Measurements from ENCODE around the gene RAMAC.
"Not testable (repeated sequence)": the region's sequence is repeated elsewhere in the genome, so short reads cannot be mapped to it uniquely, and the experiment has no call there.

Gene RAMAC

DNA sequence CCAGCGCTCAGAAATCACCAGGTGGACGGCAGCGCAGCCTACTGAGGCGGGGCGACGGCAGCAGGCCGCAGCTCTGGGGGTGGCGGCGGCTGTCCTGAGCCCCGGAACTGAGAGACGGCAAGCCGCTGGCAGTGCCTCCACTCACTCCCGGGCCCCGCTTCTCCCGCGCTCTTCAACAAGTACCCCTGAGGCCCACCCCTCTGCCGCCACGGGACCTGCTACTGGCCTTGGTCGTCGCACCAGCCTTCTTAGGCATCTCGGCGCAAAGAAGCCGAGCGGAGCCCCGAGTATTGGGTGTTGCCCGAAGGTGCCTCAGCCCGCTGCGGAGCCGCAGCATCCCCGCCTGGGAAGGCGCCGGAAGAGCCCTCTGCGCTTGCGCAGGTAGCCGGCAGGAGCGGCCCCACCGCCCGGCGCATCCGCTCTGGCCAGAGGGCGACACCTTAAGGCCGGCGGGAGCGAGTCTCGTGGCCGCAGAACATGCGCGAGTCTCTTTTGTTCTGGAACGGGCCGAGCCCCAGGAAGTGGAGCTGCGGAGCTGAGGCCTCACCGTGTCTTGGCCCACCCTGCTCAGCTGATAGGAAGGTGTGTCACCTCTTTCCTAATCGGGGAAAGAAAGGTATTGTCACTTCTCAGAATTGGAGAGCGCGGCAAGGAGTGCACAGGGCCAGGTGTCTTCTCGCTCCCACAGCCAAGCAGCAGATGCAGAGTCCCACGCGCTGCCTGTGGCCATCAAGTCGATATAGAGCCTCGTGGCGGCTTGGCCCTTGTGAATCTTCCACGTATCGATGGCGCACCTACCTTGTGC is 25.5 kb downstream of the RAMAC start, which contains the start of gene C15orf40:
Gene C15orf40 (minus strand): TSS at position 369 of the 805 bp plus-strand sequence. CDS start 32 bp downstream, at position 337.
- H3K9me3 ChIP-seq (ENCODE audit: control insufficient read depth in 5 of 5, low read length in 5 of 5) = no peaks in the 10 kb centered on the region
- H3K27me3 ChIP-seq (ENCODE audit: control insufficient read depth in 5 of 5, insufficient read depth in 4 of 5, low read length in 5 of 5) = no peaks in the 10 kb centered on the region
- H3K36me3 ChIP-seq (ENCODE audit: control insufficient read depth in 5 of 5, insufficient read depth in 5 of 5, low read length in 5 of 5) = peaks cover 11 to 32% (median 16%) of the 10 kb centered on the region in 5 donors
- peak within 1 kb of the TSS; percentile 91 to 99 (median 99) for H3K4me3 ChIP-seq (ENCODE audit: low read depth in 1 of 5, low read length in 5 of 5)
- H3K27ac ChIP-seq (ENCODE audit: low read depth, low read length) = peak within 1 kb of the TSS; percentile 87
- peak within 1 kb of the TSS; percentile 64 to 98 (median 92) for H3K9ac ChIP-seq (ENCODE audit: low read length in 5 of 5)
- H3K4me1 ChIP-seq (ENCODE audit: control insufficient read depth in 5 of 5, insufficient read depth in 5 of 5, low read length in 5 of 5) = peaks cover 10 to 26% (median 21%) of the 10 kb centered on the region in 5 donors

DNA sequence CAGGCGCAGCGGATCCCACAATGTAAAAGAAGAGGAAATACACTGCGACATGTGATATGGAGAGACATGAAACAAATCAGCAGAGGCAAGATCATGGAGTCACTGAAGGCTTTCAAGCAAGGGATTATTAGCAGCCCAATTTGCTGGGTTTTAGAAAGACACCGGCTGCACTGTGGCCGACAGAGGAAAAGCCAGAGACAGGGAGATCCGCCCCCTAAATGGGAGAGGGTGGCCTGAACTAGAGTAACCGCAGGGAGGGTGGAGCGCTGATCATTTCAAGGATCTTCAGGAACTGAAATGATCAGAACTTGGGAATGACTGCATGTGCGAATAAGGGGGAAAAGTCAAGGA is 26.0 kb downstream of the RAMAC start:
- Histone ChIP-seq H3K27ac (ENCODE audit: low read depth, low read length) (peak overlapping the region; percentile 87), H3K36me3 (ENCODE audit: control insufficient read depth in 5 of 5, insufficient read depth in 5 of 5, low read length in 5 of 5) (peaks cover 11 to 31% (median 15%) of the 10 kb centered on the region in 5 donors), H3K4me3 (ENCODE audit: low read depth in 1 of 5, low read length in 5 of 5) (peak overlapping the region; percentile 71 to 99 (median 94)), H3K27me3 (ENCODE audit: control insufficient read depth in 5 of 5, insufficient read depth in 4 of 5, low read length in 5 of 5) (no peaks in the 10 kb centered on the region), H3K4me1 (ENCODE audit: control insufficient read depth in 5 of 5, insufficient read depth in 5 of 5, low read length in 5 of 5) (peaks cover 10 to 26% (median 21%) of the 10 kb centered on the region in 5 donors), H3K9ac (ENCODE audit: low read length in 5 of 5) (peak overlapping the region; percentile 58 to 98 (median 92)), H3K9me3 (ENCODE audit: control insufficient read depth in 5 of 5, low read length in 5 of 5) (no peaks in the 10 kb centered on the region)

DNA sequence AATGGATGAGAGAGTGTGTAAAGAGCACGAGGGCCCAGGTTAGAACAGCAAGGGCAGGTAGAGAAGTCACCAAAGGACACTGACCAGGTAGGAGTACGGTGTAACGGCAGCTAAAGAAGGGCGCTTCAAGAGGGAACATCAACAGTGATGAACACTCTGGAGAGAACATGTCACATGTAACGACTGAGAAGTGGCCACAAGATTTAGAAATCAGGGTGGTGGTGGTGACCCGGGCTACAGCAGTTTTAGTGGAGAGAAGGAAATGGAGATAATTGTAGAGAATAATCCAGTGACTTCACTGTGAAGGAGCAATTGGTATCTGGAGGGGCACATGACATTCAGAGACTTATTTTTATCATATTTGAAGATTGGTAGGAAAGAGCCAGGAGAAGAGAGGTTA is 26.6 kb downstream of the RAMAC start:
- no peak overlapping the region for H3K27ac ChIP-seq (ENCODE audit: low read depth, low read length)
- H3K9me3 ChIP-seq (ENCODE audit: control insufficient read depth in 5 of 5, low read length in 5 of 5) = no peaks in the 10 kb centered on the region
- no peaks in the 10 kb centered on the region for H3K27me3 ChIP-seq (ENCODE audit: control insufficient read depth in 5 of 5, insufficient read depth in 4 of 5, low read length in 5 of 5)
- peak overlapping the region in 3 of 5 donors; percentile 92 to 98 (median 97) for H3K9ac ChIP-seq (ENCODE audit: low read length in 5 of 5)
- peaks cover 10 to 26% (median 21%) of the 10 kb centered on the region in 5 donors for H3K4me1 ChIP-seq (ENCODE audit: control insufficient read depth in 5 of 5, insufficient read depth in 5 of 5, low read length in 5 of 5)
- peak overlapping the region in 2 of 5 donors; percentile 94 to 99 for H3K4me3 ChIP-seq (ENCODE audit: low read depth in 1 of 5, low read length in 5 of 5)
- H3K36me3 ChIP-seq (ENCODE audit: control insufficient read depth in 5 of 5, insufficient read depth in 5 of 5, low read length in 5 of 5) = peaks cover 12 to 31% (median 18%) of the 10 kb centered on the region in 5 donors

DNA sequence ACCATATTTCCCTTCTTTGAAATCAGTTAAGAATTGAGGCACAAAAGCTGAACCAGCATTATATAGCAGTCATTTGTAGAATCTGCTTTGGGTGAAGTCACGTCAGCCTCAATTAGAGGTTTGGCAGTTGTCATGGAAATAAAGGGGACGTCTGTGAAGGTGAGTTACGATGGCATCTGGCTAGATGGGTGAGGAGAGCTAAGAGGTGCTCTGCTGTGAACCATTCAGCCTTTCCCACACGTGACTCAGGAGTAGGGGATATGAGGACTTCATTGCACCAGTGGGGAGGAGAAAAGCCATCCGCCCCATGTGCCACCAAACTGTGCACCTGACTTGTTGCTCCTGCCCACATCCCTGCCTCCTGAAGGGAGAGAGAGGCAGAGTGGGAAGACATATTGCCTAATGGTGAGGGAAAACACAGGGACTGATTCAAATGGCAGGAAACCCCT is 28.2 kb downstream of the RAMAC start:
- Histone ChIP-seq H3K27ac (ENCODE audit: low read depth, low read length) (no peak overlapping the region), H3K9ac (ENCODE audit: low read length in 5 of 5) (no peak overlapping the region), H3K4me1 (ENCODE audit: control insufficient read depth in 5 of 5, insufficient read depth in 5 of 5, low read length in 5 of 5) (peaks cover 10 to 26% (median 21%) of the 10 kb centered on the region in 5 donors), H3K9me3 (ENCODE audit: control insufficient read depth in 5 of 5, low read length in 5 of 5) (no peaks in the 10 kb centered on the region), H3K27me3 (ENCODE audit: control insufficient read depth in 5 of 5, insufficient read depth in 4 of 5, low read length in 5 of 5) (no peaks in the 10 kb centered on the region), H3K4me3 (ENCODE audit: low read depth in 1 of 5, low read length in 5 of 5) (no peak overlapping the region), H3K36me3 (ENCODE audit: control insufficient read depth in 5 of 5, insufficient read depth in 5 of 5, low read length in 5 of 5) (peaks cover 11 to 30% (median 18%) of the 10 kb centered on the region in 5 donors)

DNA sequence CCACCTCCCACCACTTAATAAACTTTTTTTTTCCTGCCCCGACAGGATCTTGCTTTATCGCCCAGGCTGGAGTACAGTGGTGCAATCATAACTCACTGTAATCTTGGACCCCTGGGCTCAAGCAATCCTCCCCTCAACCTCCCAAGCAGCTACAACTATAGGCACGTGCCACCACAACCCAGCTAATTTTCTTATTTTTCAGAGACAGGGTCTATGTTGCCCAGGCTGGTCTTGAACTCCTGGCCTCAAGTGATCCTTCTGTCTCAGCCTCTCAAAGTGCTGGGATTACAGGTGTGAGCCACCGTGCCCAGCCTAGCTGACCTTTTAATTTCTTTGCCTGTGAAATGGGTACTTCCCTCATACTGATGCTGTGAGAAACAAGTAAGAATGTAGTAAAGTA is 29.4 kb downstream of the RAMAC start:
- H3K9ac ChIP-seq (ENCODE audit: low read length in 5 of 5) = no peak overlapping the region
- no peaks in the 10 kb centered on the region for H3K9me3 ChIP-seq (ENCODE audit: control insufficient read depth in 5 of 5, low read length in 5 of 5)
- no peaks in the 10 kb centered on the region for H3K27me3 ChIP-seq (ENCODE audit: control insufficient read depth in 5 of 5, insufficient read depth in 4 of 5, low read length in 5 of 5)
- no peak overlapping the region for H3K27ac ChIP-seq (ENCODE audit: low read depth, low read length)
- H3K4me3 ChIP-seq (ENCODE audit: low read depth in 1 of 5, low read length in 5 of 5) = no peak overlapping the region
- H3K36me3 ChIP-seq (ENCODE audit: control insufficient read depth in 5 of 5, insufficient read depth in 5 of 5, low read length in 5 of 5) = peaks cover 15 to 36% (median 26%) of the 10 kb centered on the region in 5 donors
- H3K4me1 ChIP-seq (ENCODE audit: control insufficient read depth in 5 of 5, insufficient read depth in 5 of 5, low read length in 5 of 5) = peaks cover 6 to 21% (median 17%) of the 10 kb centered on the region in 5 donors

DNA sequence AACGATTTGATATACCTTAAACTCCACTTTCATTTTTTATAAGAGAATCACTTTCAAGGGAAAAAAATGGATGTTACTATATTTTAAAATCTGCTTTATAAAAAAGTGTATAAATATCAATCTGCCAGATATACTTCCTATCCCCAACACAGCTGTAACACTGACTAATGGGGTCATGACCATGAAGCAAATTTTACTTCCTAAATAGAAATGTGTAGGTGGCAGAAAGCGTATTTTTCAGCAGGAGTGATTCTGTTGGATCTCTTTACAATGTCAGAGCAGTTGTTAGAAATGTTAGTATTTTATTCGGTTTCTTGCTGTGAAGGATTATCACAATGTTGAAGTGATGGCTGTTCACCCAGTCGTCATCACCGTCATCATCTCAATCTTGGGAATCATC is 30.9 kb downstream of the RAMAC start:
- peaks cover 18 to 39% (median 28%) of the 10 kb centered on the region in 5 donors for H3K36me3 ChIP-seq (ENCODE audit: control insufficient read depth in 5 of 5, insufficient read depth in 5 of 5, low read length in 5 of 5)
- no peak overlapping the region for H3K27ac ChIP-seq (ENCODE audit: low read depth, low read length)

DNA sequence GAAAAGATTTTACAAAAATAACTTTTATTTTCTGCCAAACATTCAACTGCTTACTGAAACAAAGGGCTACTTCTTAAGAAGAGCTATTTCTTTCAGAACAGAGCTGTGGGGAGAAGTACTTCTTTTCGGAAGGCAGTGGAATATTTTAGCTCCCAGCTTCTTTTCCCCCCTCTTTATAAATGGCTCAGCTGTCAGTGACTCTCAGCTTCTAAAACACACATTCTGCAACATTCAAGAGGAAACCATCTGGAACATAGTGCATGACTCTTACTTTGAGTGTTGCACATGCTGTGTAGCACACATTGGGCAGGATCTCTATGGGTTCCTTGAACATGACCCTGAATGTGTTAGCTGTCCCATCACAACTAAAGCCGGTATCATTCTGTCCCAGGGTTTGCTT is 32.4 kb downstream of the RAMAC start:
- no peak overlapping the region for H3K9ac ChIP-seq (ENCODE audit: low read length in 5 of 5)
- no peak overlapping the region for H3K4me3 ChIP-seq (ENCODE audit: low read depth in 1 of 5, low read length in 5 of 5)
- no peaks in the 10 kb centered on the region for H3K27me3 ChIP-seq (ENCODE audit: control insufficient read depth in 5 of 5, insufficient read depth in 4 of 5, low read length in 5 of 5)
- peaks cover 18 to 41% (median 28%) of the 10 kb centered on the region in 5 donors for H3K36me3 ChIP-seq (ENCODE audit: control insufficient read depth in 5 of 5, insufficient read depth in 5 of 5, low read length in 5 of 5)
- H3K9me3 ChIP-seq (ENCODE audit: control insufficient read depth in 5 of 5, low read length in 5 of 5) = no peaks in the 10 kb centered on the region
- no peaks in the 10 kb centered on the region for H3K4me1 ChIP-seq (ENCODE audit: control insufficient read depth in 5 of 5, insufficient read depth in 5 of 5, low read length in 5 of 5)
- H3K27ac ChIP-seq (ENCODE audit: low read depth, low read length) = no peak overlapping the region

More for the DNA sequence above, 30.9 kb downstream of the RAMAC start:
- no peak overlapping the region for H3K9ac ChIP-seq (ENCODE audit: low read length in 5 of 5)
- peaks cover 3 to 9% (median 8%) of the 10 kb centered on the region in 5 donors for H3K4me1 ChIP-seq (ENCODE audit: control insufficient read depth in 5 of 5, insufficient read depth in 5 of 5, low read length in 5 of 5)
- no peaks in the 10 kb centered on the region for H3K27me3 ChIP-seq (ENCODE audit: control insufficient read depth in 5 of 5, insufficient read depth in 4 of 5, low read length in 5 of 5)
- H3K4me3 ChIP-seq (ENCODE audit: low read depth in 1 of 5, low read length in 5 of 5) = no peak overlapping the region
- H3K9me3 ChIP-seq (ENCODE audit: control insufficient read depth in 5 of 5, low read length in 5 of 5) = no peaks in the 10 kb centered on the region

DNA sequence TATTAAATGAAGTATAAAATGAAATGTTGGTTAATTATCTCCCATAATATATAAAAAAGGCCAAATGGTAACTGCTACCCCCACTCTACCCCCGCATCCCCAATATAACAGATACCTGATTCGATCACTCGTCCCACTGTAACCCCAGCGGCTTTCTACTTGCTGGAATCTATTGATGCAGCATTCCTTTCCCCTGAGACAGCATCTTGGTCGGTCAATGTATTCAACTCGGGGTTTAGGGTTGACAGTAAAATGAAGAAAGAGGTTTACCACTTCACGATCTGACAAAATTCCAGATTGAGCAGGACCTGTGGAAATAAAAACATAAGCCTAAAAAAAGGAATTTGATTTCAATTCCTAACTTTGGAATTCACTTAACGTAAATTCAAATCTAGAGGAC is 44.0 kb downstream of the RAMAC start:
- Histone ChIP-seq H3K4me3 (ENCODE audit: low read depth in 1 of 5, low read length in 5 of 5) (no peak overlapping the region), H3K9ac (ENCODE audit: low read length in 5 of 5) (no peak overlapping the region), H3K27me3 (ENCODE audit: control insufficient read depth in 5 of 5, insufficient read depth in 4 of 5, low read length in 5 of 5) (no peaks in the 10 kb centered on the region), H3K4me1 (ENCODE audit: control insufficient read depth in 5 of 5, insufficient read depth in 5 of 5, low read length in 5 of 5) (no peaks in the 10 kb centered on the region), H3K27ac (ENCODE audit: low read depth, low read length) (no peak overlapping the region), H3K9me3 (ENCODE audit: control insufficient read depth in 5 of 5, low read length in 5 of 5) (no peaks in the 10 kb centered on the region), H3K36me3 (ENCODE audit: control insufficient read depth in 5 of 5, insufficient read depth in 5 of 5, low read length in 5 of 5) (peaks cover 10 to 28% (median 21%) of the 10 kb centered on the region in 5 donors)

DNA sequence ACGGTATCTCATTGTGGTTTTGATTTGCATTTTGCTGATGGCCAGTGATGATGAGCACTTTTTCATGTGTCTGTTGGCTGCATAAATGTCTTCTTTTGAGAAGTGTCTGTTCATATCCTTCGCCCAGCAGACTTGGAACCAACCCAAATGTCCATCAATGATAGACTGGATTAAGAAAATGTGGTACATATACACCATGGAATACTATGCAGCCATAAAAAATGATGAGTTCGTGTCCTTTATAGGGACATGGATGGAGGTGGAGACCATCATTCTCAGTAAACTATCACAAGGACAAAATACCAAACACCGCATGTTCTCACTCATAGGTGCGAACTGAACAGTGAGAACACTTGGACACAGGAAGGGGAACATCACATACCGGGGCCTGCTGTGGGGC is 45.2 kb downstream of the RAMAC start:
- H3K27me3 ChIP-seq (ENCODE audit: control insufficient read depth in 5 of 5, insufficient read depth in 4 of 5, low read length in 5 of 5); H3K27ac ChIP-seq (ENCODE audit: low read depth, low read length); H3K4me1 ChIP-seq (ENCODE audit: control insufficient read depth in 5 of 5, insufficient read depth in 5 of 5, low read length in 5 of 5); H3K9me3 ChIP-seq (ENCODE audit: control insufficient read depth in 5 of 5, low read length in 5 of 5); H3K4me3 ChIP-seq (ENCODE audit: low read depth in 1 of 5, low read length in 5 of 5); H3K9ac ChIP-seq (ENCODE audit: low read length in 5 of 5): not testable (repeated sequence)
- peaks cover 10 to 29% (median 22%) of the 10 kb centered on the region in 5 donors for H3K36me3 ChIP-seq (ENCODE audit: control insufficient read depth in 5 of 5, insufficient read depth in 5 of 5, low read length in 5 of 5)

DNA sequence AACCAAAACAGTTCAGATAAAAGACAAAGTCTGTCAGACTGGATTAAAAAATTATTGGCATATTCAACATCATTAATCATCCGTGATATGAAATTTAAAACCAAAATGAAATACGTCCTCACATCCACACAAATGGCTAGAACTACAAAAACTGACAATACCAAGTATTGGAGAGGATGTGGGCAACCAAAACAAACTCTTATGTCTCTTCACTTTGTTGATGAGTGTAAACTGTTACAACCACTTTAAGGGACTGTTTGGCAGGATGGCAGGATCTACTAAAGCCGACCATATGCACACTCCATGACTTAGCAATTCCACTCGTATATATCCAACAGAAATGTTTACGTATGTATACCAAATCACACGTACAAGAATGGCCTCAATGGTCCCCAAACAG is 50.2 kb downstream of the RAMAC start:
- Histone ChIP-seq H3K4me1 (ENCODE audit: control insufficient read depth in 5 of 5, insufficient read depth in 5 of 5, low read length in 5 of 5) (no peaks in the 10 kb centered on the region), H3K27ac (ENCODE audit: low read depth, low read length) (no peak overlapping the region), H3K9me3 (ENCODE audit: control insufficient read depth in 5 of 5, low read length in 5 of 5) (peaks cover 0 to 4% (median 0%) of the 10 kb centered on the region in 5 donors), H3K4me3 (ENCODE audit: low read depth in 1 of 5, low read length in 5 of 5) (no peak overlapping the region), H3K36me3 (ENCODE audit: control insufficient read depth in 5 of 5, insufficient read depth in 5 of 5, low read length in 5 of 5) (peaks cover 10 to 29% (median 17%) of the 10 kb centered on the region in 5 donors), H3K9ac (ENCODE audit: low read length in 5 of 5) (no peak overlapping the region), H3K27me3 (ENCODE audit: control insufficient read depth in 5 of 5, insufficient read depth in 4 of 5, low read length in 5 of 5) (no peaks in the 10 kb centered on the region)
